DMS114 treated with DMSO at 0.1 percent for 48 hours (cell line): ENCODE measurements around the gene KICS2.

Experiments used
- DNase-seq: peaks from one replicate; lab custom pipeline; 2025; ENCODE audit not compliant: unreplicated experiment; lab: John Stamatoyannopoulos, UW

The KICS2 gene

DNA sequence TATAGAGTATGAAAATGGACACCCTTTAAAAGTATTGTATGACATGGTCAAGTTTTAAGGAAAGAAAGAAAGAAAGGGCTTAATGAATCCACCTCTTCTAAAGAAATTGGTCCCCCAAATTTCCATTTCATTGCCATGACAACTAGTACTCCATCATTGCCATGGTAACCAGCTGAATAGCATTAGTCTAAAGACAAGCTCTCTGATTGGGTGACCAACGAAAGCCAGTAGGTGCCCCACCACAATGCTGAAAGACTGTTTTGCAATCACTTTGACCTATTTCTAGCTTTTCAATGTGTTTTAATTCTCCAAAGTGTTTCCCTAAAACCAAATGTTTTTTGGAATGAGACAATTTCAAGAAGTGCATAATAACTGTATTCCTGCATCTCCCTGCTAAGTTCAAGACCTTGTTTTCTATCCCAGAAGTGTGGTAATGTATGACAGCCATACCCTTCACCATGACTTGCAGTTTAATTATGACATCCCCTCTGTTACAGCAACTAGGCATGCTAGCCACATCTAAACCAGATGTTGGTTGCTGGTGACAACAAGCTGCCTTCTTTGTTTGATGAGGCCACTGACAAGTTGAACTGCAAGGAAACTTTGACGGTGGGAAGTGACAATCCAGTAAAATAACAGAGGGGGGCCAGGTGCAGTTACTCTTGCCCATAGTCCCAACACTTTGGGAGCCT lies 46.7 kb downstream of the KICS2 start:
- DNase-seq: no peak

DNA sequence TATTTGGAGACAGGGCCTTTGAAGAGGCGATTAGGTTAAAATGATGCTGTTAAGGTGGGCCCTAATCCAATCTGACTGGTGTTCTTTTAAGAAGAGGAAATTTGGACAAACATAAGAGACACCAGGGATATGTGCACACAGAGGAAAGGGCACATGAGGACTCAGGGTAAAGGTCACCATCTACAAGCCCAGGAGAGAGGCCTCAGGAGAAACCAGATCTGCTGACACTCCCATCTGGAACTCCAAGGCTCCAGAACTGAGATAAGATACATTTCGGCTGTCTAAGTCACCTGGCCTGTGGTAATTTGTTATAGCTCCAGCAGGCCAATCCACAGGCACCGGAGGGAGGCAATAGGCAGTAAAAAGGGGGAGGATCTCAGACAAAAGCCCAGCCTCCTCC lies 48.6 kb downstream of the KICS2 start:
- DNase-seq: no peak
